CD14-positive monocyte (primary cell): ENCODE results near the gene RGS2. TPM values are rescaled to one million over a fixed set of nuclear protein-coding genes. Genes with fewer than 3 reads are reported as not detected.
A peak's percentile ranks its signal among the peaks of the same experiment; 100 is the strongest.

Experiments used
- DNase-seq, 3 donors: peaks; one replicate each; pipeline ENCODE4 v3.0.0-alpha.2; 2011 to 2022
- H2AFZ ChIP-seq: 2 replicates; pipeline ENCODE4 v1.6.0; 2012; ENCODE audit warnings: mild to moderate bottlenecking, low read depth, low read length, inconsistent platforms; ENCODE audit not compliant: insufficient read depth, poor library complexity, severe bottlenecking
- H3K27ac ChIP-seq, 2 donors: 1 replicate in 1 of 2; 2 replicates in 1 of 2; pipeline ENCODE4 v1.5.1; 2012 to 2013; ENCODE audit warnings: low read length in 2 of 2, control low read depth in 1 of 2, inconsistent platforms in 1 of 2, low read depth in 1 of 2, mild to moderate bottlenecking in 1 of 2
- H3K27me3 ChIP-seq, 2 donors: one replicate each; pipeline versions ENCODE4 v1.6.0 to v1.6.1; 2011 to 2013; ENCODE audit warnings: low read length in 2 of 2; ENCODE audit not compliant: control insufficient read depth in 2 of 2, insufficient read depth in 2 of 2
- H3K36me3 ChIP-seq, 2 donors: replicated peaks in 1 of 2; 1 replicate in 1 of 2; 2 replicates in 1 of 2; pipeline versions ENCODE4 v1.5.1 to v1.6.1; 2012 to 2013; ENCODE audit warnings: low read length in 2 of 2, control low read depth in 1 of 2, inconsistent platforms in 1 of 2, mild to moderate bottlenecking in 1 of 2; ENCODE audit not compliant: insufficient read depth in 2 of 2, control insufficient read depth in 1 of 2
- H3K4me1 ChIP-seq, 2 donors: 1 replicate in 1 of 2; 2 replicates in 1 of 2; pipeline versions ENCODE4 v1.5.1 to v1.6.1; 2012 to 2013; ENCODE audit warnings: low read length in 2 of 2, control low read depth in 1 of 2, inconsistent platforms in 1 of 2, mild to moderate bottlenecking in 1 of 2, moderate library complexity in 1 of 2; ENCODE audit not compliant: insufficient read depth in 2 of 2, control insufficient read depth in 1 of 2
- H3K4me2 ChIP-seq: replicated peaks from 2 replicates; pipeline ENCODE3; 2012; ENCODE audit warnings: low read length, moderate library complexity, mild to moderate bottlenecking; ENCODE audit not compliant: poor library complexity, severe bottlenecking; ENCODE audit errors: extremely low read depth
- H3K4me3 ChIP-seq, 3 experiments: fragments of 200-600 bp in 1 of 3; sonication (generic) in 1 of 3; replicated peaks in 1 of 3; 1 replicate in 2 of 3; 2 replicates in 1 of 3; pipeline ENCODE4 v1.5.1; 2011 to 2013; ENCODE audit warnings: low read length in 3 of 3, mild to moderate bottlenecking in 3 of 3, control low read depth in 2 of 3, low read depth in 2 of 3, inconsistent platforms in 1 of 3, moderate library complexity in 1 of 3
- H3K79me2 ChIP-seq: 2 replicates; pipeline ENCODE4 v1.6.0; 2012; ENCODE audit warnings: mild to moderate bottlenecking, control low read depth, inconsistent platforms, low read length, moderate library complexity; ENCODE audit not compliant: insufficient read depth
- H3K9ac ChIP-seq: 2 replicates; pipeline ENCODE4 v1.6.0; 2017; ENCODE audit warnings: low read length, mild to moderate bottlenecking; ENCODE audit not compliant: insufficient read depth, poor library complexity, severe bottlenecking
- H3K9me3 ChIP-seq, 2 donors: replicated peaks in 1 of 2; 1 replicate in 1 of 2; 2 replicates in 1 of 2; pipeline versions ENCODE4 v1.5.1 to v1.6.1; 2012 to 2013; ENCODE audit warnings: low read length in 2 of 2, control low read depth in 1 of 2; ENCODE audit not compliant: control insufficient read depth in 1 of 2, insufficient read depth in 1 of 2
- H4K20me1 ChIP-seq: 2 replicates; pipeline ENCODE4 v1.6.0; 2012; ENCODE audit warnings: mild to moderate bottlenecking, low read length, control low read depth, moderate library complexity; ENCODE audit not compliant: insufficient read depth
- H3K27ac Mint-ChIP-seq, 7 donors: one replicate each; pipeline ENCODE4 v1.8.0; 2020; ENCODE audit warnings: mild to moderate bottlenecking in 7 of 7, mixed read lengths in 7 of 7, moderate library complexity in 6 of 7, inconsistent platforms in 2 of 7
- H3K27me3 Mint-ChIP-seq, 3 donors: one replicate each; pipeline ENCODE4 v1.8.0; 2021 to 2022; ENCODE audit warnings: low read depth in 3 of 3, mild to moderate bottlenecking in 3 of 3, mixed read lengths in 3 of 3, moderate library complexity in 3 of 3, inconsistent platforms in 1 of 3
- H3K36me3 Mint-ChIP-seq, 2 donors: one replicate each; pipeline ENCODE4 v1.8.0; 2020; ENCODE audit warnings: mixed read lengths in 2 of 2, inconsistent platforms in 1 of 2, mild to moderate bottlenecking in 1 of 2
- H3K4me1 Mint-ChIP-seq: one replicate; pipeline ENCODE4 v1.8.0; 2020; ENCODE audit warnings: mild to moderate bottlenecking, mixed read lengths
- H3K4me3 Mint-ChIP-seq, 2 donors: one replicate each; pipeline ENCODE4 v1.8.0; 2020; ENCODE audit warnings: mild to moderate bottlenecking in 2 of 2, mixed read lengths in 2 of 2, moderate library complexity in 1 of 2
- H3K9me3 Mint-ChIP-seq, 7 donors: one replicate each; pipeline ENCODE4 v1.8.0; 2020 to 2022; ENCODE audit warnings: mixed read lengths in 7 of 7, mild to moderate bottlenecking in 6 of 7, moderate library complexity in 6 of 7, inconsistent platforms in 2 of 7
- WGBS: methylation state at CpG from one replicate; pipeline ENCODE4 v1.1.5; 2013; ENCODE audit warnings: missing lambda C conversion rate; ENCODE audit not compliant: insufficient coverage; 5-methylcytosine and 5-hydroxymethylcytosine counted together
- intact Hi-C, 2 donors: fragments of 100-400 bp; cut with micrococcal nuclease; formaldehyde crosslinking; loops; one replicate each; pipeline versions ENCODE4 v1.15.0 to v1.15.1; 2023
- polyA plus RNA-seq, 3 donors: library from polyadenylated mRNA; depleted of rRNA in 1 of 3; unstranded in 2 of 3; stranded (reverse) in 1 of 3; fragments of 300-500 nt in 2 of 3; fragments of >200 nt in 1 of 3; fragmentation: Illumina TruSeq in 2 of 3; gene quantifications; 1 replicate in 2 of 3; 2 replicates in 1 of 3; pipeline ENCODE4 v1.2.3, GENCODE V29; 2012 to 2021
- TF ChIP-seq, protein P1 (sequence below): fragments of 200-600 bp; IDR thresholded peaks from one replicate; pipeline ENCODE4 v1.8.0; 2022; ENCODE audit warnings: antibody characterized with exemption, mild to moderate bottlenecking

The RGS2 gene
- polyA plus RNA-seq, 3 donors = 974 to 3,307 (median 1,708) TPM

DNA sequence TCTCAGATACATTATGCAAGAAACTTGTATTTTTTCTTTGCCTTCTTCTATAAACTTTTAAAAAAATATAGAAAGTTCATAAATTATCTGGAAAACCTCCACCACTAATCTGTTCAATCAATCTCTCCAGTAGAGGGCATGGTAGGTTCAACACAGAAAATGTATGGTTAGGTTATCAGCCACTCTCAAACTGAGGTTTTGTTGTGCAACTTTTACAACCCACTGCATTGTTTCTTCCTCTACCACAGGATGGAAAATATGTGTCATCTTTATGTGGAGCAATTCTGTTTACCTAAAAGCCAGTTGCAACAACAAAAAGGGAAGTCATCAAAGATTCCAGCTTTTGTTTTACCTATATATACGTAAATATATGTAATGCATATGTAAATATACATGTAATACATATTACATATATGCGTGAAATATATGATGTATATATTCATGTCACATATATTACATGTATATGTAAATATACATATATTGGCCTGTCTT is 3.0 kb upstream of the RGS2 start:
- intact Hi-C loops = loop anchor here (5.0 to 10.0 kb wide), 9 partner anchors 131 to 644 kb away; partner anchors contain the start of gene CDC73 (in 2 of the 2)
- Mint-ChIP-seq H3K4me1 (peaks cover 24% of the 10 kb centered on the region), H3K9me3 (peaks cover 0 to 12% (median 6%) of the 10 kb centered on the region in 7 donors), H3K27ac (peak overlapping the region in 5 of 7 donors; percentile 97 to 100 (median 99)), H3K36me3 (peaks cover 21% of the 10 kb centered on the region in 2 donors), H3K27me3 (peaks cover 0 to 9% (median 0%) of the 10 kb centered on the region in 3 donors), H3K4me3 (no peak overlapping the region)
- H2AFZ ChIP-seq = no peak overlapping the region
- no peaks in the 10 kb centered on the region for H3K9me3 ChIP-seq
- H3K79me2 ChIP-seq = peaks cover 31% of the 10 kb centered on the region
- WGBS = no CpG with 5 or more reads among the region's 2 CpGs
- peaks cover 25 to 33% of the 10 kb centered on the region in 2 donors for H3K4me1 ChIP-seq
- H3K27ac ChIP-seq = peak overlapping the region in 1 of 2 donors; percentile 93
- peak; percentile 89 to 99 (median 97) for DNase-seq
- H3K9ac ChIP-seq = no peak overlapping the region
- H3K27me3 ChIP-seq = no peaks in the 10 kb centered on the region
- peak overlapping the region; percentile 90 for H3K4me2 ChIP-seq
- H3K36me3 ChIP-seq = peaks cover 16 to 18% of the 10 kb centered on the region in 2 donors
- H4K20me1 ChIP-seq = peaks cover 20% of the 10 kb centered on the region
- peak overlapping the region in 1 of 3 experiments; percentile 100 for H3K4me3 ChIP-seq
- TF ChIP-seq, protein P1, sequence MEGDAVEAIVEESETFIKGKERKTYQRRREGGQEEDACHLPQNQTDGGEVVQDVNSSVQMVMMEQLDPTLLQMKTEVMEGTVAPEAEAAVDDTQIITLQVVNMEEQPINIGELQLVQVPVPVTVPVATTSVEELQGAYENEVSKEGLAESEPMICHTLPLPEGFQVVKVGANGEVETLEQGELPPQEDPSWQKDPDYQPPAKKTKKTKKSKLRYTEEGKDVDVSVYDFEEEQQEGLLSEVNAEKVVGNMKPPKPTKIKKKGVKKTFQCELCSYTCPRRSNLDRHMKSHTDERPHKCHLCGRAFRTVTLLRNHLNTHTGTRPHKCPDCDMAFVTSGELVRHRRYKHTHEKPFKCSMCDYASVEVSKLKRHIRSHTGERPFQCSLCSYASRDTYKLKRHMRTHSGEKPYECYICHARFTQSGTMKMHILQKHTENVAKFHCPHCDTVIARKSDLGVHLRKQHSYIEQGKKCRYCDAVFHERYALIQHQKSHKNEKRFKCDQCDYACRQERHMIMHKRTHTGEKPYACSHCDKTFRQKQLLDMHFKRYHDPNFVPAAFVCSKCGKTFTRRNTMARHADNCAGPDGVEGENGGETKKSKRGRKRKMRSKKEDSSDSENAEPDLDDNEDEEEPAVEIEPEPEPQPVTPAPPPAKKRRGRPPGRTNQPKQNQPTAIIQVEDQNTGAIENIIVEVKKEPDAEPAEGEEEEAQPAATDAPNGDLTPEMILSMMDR = peak; percentile 81

DNA sequence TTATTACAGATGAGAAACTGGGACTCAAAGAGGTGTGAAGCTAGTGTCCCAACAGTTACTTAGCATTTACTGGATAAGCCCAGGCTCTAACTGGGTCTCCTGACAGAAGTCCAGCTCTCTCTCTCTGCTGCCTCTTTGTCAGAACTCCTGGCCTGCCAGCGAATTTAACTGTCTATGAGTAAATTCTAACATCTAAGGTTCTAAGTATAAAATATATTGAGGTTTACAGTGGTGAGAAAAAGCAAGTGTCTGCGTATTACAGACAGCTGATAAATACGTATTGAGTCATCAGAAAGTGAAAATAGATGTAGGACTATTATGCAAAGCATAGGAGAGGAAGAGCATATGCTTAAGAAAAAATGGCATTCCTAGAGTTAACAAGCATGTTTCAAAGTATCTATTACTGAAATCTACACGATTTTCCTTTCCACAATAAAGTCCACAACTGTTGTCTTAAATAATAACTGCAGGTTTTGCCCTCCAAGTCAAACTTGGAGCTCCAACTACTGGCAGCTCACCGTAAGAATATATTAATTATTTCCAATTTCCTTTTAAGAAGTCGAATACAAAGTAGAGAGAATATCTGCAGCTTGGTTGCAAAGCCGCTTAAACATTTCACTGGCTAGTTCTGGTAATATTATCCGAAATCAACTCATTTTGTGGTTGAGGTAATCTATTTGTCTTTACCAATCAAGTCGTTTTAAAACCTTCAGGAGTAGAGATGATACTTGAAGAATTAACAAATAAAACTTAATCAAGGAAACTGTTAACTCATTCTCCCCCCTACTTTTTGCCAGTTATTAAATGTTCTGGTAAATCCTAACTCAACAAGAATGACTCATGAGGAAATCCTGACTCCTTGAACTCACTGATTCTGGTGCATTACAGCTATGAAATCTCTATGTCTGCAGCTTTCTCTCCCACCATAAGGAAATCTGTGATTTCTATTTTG is 1.4 kb upstream of the RGS2 start:
- intact Hi-C loops = loop anchor here (5.0 to 10.0 kb wide), 9 partner anchors 130 to 645 kb away; partner anchors contain the start of gene CDC73 (in 2 of the 2)
- Histone ChIP-seq H3K36me3 (peaks cover 27 to 30% of the 10 kb centered on the region in 2 donors), H3K27me3 (no peaks in the 10 kb centered on the region), H3K27ac (peak overlapping the region; percentile 89 to 93), H3K4me3 (peak overlapping the region; percentile 90 to 100 (median 99)), H3K4me2 (peak overlapping the region; percentile 90), H2AFZ (no peak overlapping the region), H3K9ac (peak overlapping the region; percentile 86), H4K20me1 (peaks cover 36% of the 10 kb centered on the region), H3K79me2 (peaks cover 42% of the 10 kb centered on the region), H3K9me3 (no peaks in the 10 kb centered on the region), H3K4me1 (peaks cover 34 to 46% of the 10 kb centered on the region in 2 donors)
- H3K36me3 Mint-ChIP-seq = peaks cover 32 to 35% of the 10 kb centered on the region in 2 donors
- TF ChIP-seq, protein P1 = no peak
- H3K9me3 Mint-ChIP-seq = peaks cover 0 to 12% (median 6%) of the 10 kb centered on the region in 7 donors
- no CpG with 5 or more reads among the region's 9 CpGs for WGBS
- peaks cover 0 to 15% (median 0%) of the 10 kb centered on the region in 3 donors for H3K27me3 Mint-ChIP-seq
- peak overlapping the region; percentile 98 to 100 for H3K4me3 Mint-ChIP-seq
- peaks cover 37% of the 10 kb centered on the region for H3K4me1 Mint-ChIP-seq
- peak overlapping the region; percentile 97 to 100 (median 99) for H3K27ac Mint-ChIP-seq
- peak; percentile 46 to 80 (median 71) for DNase-seq
